PC-3 (cell line): Measurements from ENCODE around the gene TRIM61. TPM values are rescaled to one million over a fixed set of nuclear protein-coding genes. Genes with fewer than 3 reads are reported as not detected.

Experiments used
- ATAC-seq: fragments of 200-7000 bp; cut with Tn5 transposase; 2 replicates; pipeline ENCODE4 v1.9.1; 2020; ENCODE audit warnings: mild to moderate bottlenecking, moderate library complexity
- BruUV-seq: library from RNA; stranded (reverse); fragments of 400-500 nt; replicated peaks from 2 replicates; lab custom pipeline; 2021; lab: Mats Ljungman, UMichigan
- CTCF ChIA-PET: fragments of 300-600 bp; sonication (Branson Sonifier 250); formaldehyde crosslinking; loops from one replicate; lab custom pipeline; 2022; ENCODE audit warnings: antibody characterized with exemption; lab: Charles Lee
- POLR2A ChIA-PET: fragments of 300-600 bp; sonication (Branson Sonifier 250); formaldehyde crosslinking; loops from one replicate; lab custom pipeline; 2022; ENCODE audit warnings: antibody characterized with exemption; ENCODE audit not compliant: unreplicated experiment; lab: Charles Lee
- DNase-seq: peaks from one replicate; pipeline ENCODE4 v3.0.0-alpha.2; 2015
- H2AFZ ChIP-seq: fragments of 300-600 bp; sonication (generic); 2 replicates; pipeline ENCODE4 v1.6.0; 2016; ENCODE audit warnings: antibody characterized with exemption, low read length
- H3F3A ChIP-seq: fragments of 300-600 bp; sonication (generic); one replicate; pipeline ENCODE4 v1.6.0; 2017; ENCODE audit warnings: antibody characterized with exemption, low read length, control low read depth, mild to moderate bottlenecking; ENCODE audit not compliant: unreplicated experiment
- H3K27ac ChIP-seq: fragments of 300-600 bp; sonication (generic); 2 replicates; pipeline ENCODE4 v1.5.1; 2016; ENCODE audit warnings: mild to moderate bottlenecking, low read length
- H3K27me3 ChIP-seq: fragments of 300-600 bp; sonication (generic); 2 replicates; pipeline ENCODE4 v1.6.1; 2016; ENCODE audit warnings: low read length, mixed read lengths
- H3K36me3 ChIP-seq: fragments of 300-600 bp; sonication (generic); 2 replicates; pipeline ENCODE4 v1.6.1; 2016; ENCODE audit warnings: low read depth, mixed run types, low read length, mixed read lengths
- H3K4me1 ChIP-seq: fragments of 300-600 bp; sonication (generic); 2 replicates; pipeline ENCODE4 v1.5.1; 2016; ENCODE audit warnings: low read length; ENCODE audit not compliant: insufficient read depth
- H3K4me2 ChIP-seq: fragments of 300-600 bp; sonication (generic); 2 replicates; pipeline ENCODE4 v1.6.0; 2016; ENCODE audit warnings: low read length
- H3K4me3 ChIP-seq: fragments of 300-600 bp; sonication (generic); 2 replicates; pipeline ENCODE4 v1.5.1; 2016; ENCODE audit warnings: mild to moderate bottlenecking, low read length, mixed read lengths
- H3K79me2 ChIP-seq: fragments of 300-600 bp; sonication (generic); 2 replicates; pipeline ENCODE4 v1.6.1; 2017; ENCODE audit warnings: low read length, mixed read lengths
- H3K9ac ChIP-seq: fragments of 300-600 bp; sonication (generic); 2 replicates; pipeline ENCODE4 v1.6.0; 2016; ENCODE audit warnings: mild to moderate bottlenecking, low read length
- H3K9me2 ChIP-seq: fragments of 300-600 bp; sonication (generic); replicated peaks from 2 replicates; pipeline ENCODE4 v1.6.1; 2016; ENCODE audit warnings: mixed run types, low read length, mixed read lengths
- H3K9me3 ChIP-seq: fragments of 300-600 bp; sonication (generic); 2 replicates; pipeline ENCODE4 v1.6.1; 2016; ENCODE audit warnings: low read length, mixed read lengths
- H4K20me1 ChIP-seq: fragments of 300-600 bp; sonication (generic); 2 replicates; pipeline ENCODE4 v1.6.1; 2016; ENCODE audit warnings: low read length, mixed read lengths
- EZH2 ChIP-seq: fragments of 300-600 bp; sonication (generic); IDR thresholded peaks from one replicate; pipeline ENCODE4 v1.6.1; 2017; ENCODE audit warnings: antibody characterized with exemption, mild to moderate bottlenecking, low read length; ENCODE audit not compliant: unreplicated experiment
- EZH2phosphoT487 ChIP-seq: fragments of 300-600 bp; sonication (generic); IDR thresholded peaks from 2 replicates; pipeline ENCODE4 v1.6.1; 2018; ENCODE audit warnings: mild to moderate bottlenecking, antibody characterized with exemption, low read length, borderline replicate concordance
- intact Hi-C: fragments of 100-400 bp; cut with micrococcal nuclease; formaldehyde crosslinking; loops from 2 replicates; pipeline ENCODE4 v1.9.0; 2023
- total RNA-seq: library from RNA; depleted of rRNA; stranded (reverse); fragments of >200 nt; gene quantifications from 2 replicates; pipeline ENCODE4 v1.2.3, GENCODE V29; 2014
- TF ChIP-seq, protein P1 (sequence below): fragments of 300-600 bp; sonication (generic); conservative IDR thresholded peaks from 2 replicates; pipeline ENCODE4 v1.5.1; 2017; ENCODE audit warnings: antibody characterized with exemption, low read depth, mild to moderate bottlenecking, low read length

Gene TRIM61
- total RNA-seq, 1 experiment from 2014 or later, result not detected

- intact Hi-C loops, result no loop called here
- peak; percentile 46 for ATAC-seq
- no peaks in the 10 kb centered on the region for H4K20me1 ChIP-seq
- no TSS peak for BruUV-seq
- H3K9me3 ChIP-seq, result no peaks in the 10 kb centered on the region
- H3K27ac ChIP-seq, result no peak overlapping the region
- ChIA-PET POLR2A (no interaction called here), CTCF (no interaction called here)
- H3K79me2 ChIP-seq, result no peaks in the 10 kb centered on the region
- H3K36me3 ChIP-seq, result no peaks in the 10 kb centered on the region
- no peak overlapping the region for H3K4me2 ChIP-seq
- H3F3A ChIP-seq, result no peaks in the 10 kb centered on the region
- no peak for TF ChIP-seq EZH2
- TF ChIP-seq, protein P1, sequence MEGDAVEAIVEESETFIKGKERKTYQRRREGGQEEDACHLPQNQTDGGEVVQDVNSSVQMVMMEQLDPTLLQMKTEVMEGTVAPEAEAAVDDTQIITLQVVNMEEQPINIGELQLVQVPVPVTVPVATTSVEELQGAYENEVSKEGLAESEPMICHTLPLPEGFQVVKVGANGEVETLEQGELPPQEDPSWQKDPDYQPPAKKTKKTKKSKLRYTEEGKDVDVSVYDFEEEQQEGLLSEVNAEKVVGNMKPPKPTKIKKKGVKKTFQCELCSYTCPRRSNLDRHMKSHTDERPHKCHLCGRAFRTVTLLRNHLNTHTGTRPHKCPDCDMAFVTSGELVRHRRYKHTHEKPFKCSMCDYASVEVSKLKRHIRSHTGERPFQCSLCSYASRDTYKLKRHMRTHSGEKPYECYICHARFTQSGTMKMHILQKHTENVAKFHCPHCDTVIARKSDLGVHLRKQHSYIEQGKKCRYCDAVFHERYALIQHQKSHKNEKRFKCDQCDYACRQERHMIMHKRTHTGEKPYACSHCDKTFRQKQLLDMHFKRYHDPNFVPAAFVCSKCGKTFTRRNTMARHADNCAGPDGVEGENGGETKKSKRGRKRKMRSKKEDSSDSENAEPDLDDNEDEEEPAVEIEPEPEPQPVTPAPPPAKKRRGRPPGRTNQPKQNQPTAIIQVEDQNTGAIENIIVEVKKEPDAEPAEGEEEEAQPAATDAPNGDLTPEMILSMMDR, result peak; percentile 45
- DNase-seq, result peak; percentile 23
- no peaks in the 10 kb centered on the region for H3K4me1 ChIP-seq
- H3K9ac ChIP-seq, result no peak overlapping the region
- no peaks in the 10 kb centered on the region for H3K9me2 ChIP-seq
- no peak overlapping the region for H3K4me3 ChIP-seq
- no peaks in the 10 kb centered on the region for H3K27me3 ChIP-seq
- no peak overlapping the region for H2AFZ ChIP-seq
These were observed 39.5 kb upstream of the TRIM61 start for GRCh38 chr4:165016971-165017370.

- no peaks in the 10 kb centered on the region for H4K20me1 ChIP-seq
- DNase-seq (no peak), ATAC-seq (no peak)
- no peaks in the 10 kb centered on the region for H3K9me2 ChIP-seq
- no peaks in the 10 kb centered on the region for H3K27me3 ChIP-seq
- BruUV-seq, result no TSS peak
- H3K4me2 ChIP-seq, result no peak overlapping the region
- no peak overlapping the region for H3K9ac ChIP-seq
- no peaks in the 10 kb centered on the region for H3K79me2 ChIP-seq
- no peak overlapping the region for H3K4me3 ChIP-seq
- H3K4me1 ChIP-seq, result no peaks in the 10 kb centered on the region
- no peak overlapping the region for H2AFZ ChIP-seq
- H3K36me3 ChIP-seq, result no peaks in the 10 kb centered on the region
- POLR2A ChIA-PET, result no interaction called here
- intact Hi-C loops, result no loop called here
- H3K9me3 ChIP-seq, result no peaks in the 10 kb centered on the region
- TF ChIP-seq, protein P1, result no peak
- no peak for TF ChIP-seq EZH2
- no peak for TF ChIP-seq EZH2phosphoT487
- H3K27ac ChIP-seq, result no peak overlapping the region
- H3F3A ChIP-seq, result no peaks in the 10 kb centered on the region
- CTCF ChIA-PET, result no interaction called here
These were observed 36.2 kb upstream of the TRIM61 start for GRCh38 chr4:165013691-165014090.

GRCh38 chr4:165011403-165011802 lies 33.9 kb upstream of the TRIM61 start:
- POLR2A ChIA-PET, result no interaction called here
- TF ChIP-seq EZH2phosphoT487, result no peak
- TF ChIP-seq EZH2, result no peak
- TF ChIP-seq, protein P1, result no peak
- Histone ChIP-seq H2AFZ (no peak overlapping the region), H3K27ac (no peak overlapping the region), H3K4me1 (no peaks in the 10 kb centered on the region), H3K9me2 (no peaks in the 10 kb centered on the region), H3F3A (no peaks in the 10 kb centered on the region), H3K36me3 (no peaks in the 10 kb centered on the region), H3K4me2 (no peak overlapping the region), H3K79me2 (no peaks in the 10 kb centered on the region), H3K4me3 (no peak overlapping the region), H3K27me3 (no peaks in the 10 kb centered on the region), H3K9ac (no peak overlapping the region), H3K9me3 (no peaks in the 10 kb centered on the region), H4K20me1 (no peaks in the 10 kb centered on the region)
- ATAC-seq (no peak), DNase-seq (peak; percentile 37)
- CTCF ChIA-PET, result no interaction called here
- no TSS peak for BruUV-seq
- intact Hi-C loops, result no loop called here
